ENCODE results near the gene CLEC18A.
"Not testable (repeated sequence)": the region's sequence is repeated elsewhere in the genome, so short reads cannot be mapped to it uniquely, and the experiment has no call there.

Gene CLEC18A

DNA sequence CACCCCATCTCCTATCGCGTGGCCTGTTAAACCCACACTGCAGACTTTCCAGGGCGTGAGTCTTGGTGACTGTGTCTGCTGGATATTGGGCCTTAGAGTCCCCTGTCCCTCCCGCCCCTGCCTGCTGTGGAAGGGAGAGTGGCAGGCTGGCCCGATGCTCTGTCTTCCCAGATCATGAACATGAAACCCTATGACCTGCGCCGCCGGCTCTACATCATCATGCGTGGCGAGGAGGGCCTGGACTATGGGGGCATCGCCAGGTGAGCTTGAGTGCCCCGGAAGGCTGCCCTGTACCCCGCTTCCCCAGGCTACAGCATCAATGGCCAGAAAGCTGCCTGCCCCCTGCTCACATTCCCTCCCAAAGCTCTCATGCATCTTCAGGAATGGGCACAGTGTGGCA, 19.5 kb upstream of the CLEC18A start:
- DNase-seq, result no peak

DNA sequence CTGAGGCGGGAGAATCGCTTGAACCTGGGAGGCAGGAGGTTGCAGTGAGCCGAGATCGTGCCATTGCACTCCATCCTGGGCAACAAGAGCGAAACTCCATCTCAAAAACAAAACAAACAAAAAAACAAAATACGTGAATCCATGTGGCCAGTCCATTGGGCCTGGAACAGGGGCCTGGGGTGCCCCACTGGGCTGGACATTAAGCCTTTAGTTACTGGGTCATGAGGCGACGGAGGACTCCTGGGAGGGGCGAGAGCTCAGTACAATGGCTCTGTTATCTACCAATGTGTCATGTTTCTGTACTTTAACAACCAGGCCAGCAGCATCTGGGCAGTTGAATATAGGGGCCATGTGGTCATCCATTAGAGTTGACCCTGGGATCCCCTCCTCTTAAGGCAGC, 18.9 kb upstream of the CLEC18A start:
- no peak for DNase-seq

DNA sequence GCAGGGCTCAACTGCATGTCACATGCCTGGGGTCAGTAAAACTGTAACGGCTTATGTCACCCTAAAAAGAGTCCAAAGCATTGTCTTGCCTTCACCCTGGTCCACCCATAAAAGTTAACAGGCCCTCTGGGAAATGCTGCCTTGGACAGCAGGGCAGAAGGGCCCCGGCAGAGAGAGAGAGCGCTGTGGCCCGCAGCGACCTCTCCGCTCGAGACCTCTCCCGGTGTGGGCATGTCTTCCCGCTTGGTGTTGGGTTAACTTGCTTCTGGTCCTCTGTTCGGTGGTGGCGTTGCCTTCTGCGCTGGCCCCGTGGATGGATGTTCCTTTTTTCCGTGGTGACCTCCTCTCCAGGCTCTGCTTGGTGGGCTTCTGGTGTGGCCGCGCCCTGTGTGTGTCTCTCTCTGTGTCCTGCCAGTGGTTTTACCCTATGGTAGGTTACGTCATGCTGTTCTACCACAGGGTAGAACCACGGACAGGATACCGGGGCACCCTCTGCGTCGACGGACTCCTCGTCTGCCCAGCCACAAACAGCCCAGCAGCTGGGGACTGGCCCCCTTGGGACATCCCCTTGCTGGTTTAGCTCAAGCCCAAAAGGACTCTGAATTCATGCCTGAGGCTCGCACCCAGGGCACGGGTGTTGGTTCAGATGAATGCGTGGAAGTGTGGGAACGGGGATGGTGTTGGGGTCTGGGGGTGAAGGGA, 18.3 kb upstream of the CLEC18A start:
- no peak for DNase-seq

DNA sequence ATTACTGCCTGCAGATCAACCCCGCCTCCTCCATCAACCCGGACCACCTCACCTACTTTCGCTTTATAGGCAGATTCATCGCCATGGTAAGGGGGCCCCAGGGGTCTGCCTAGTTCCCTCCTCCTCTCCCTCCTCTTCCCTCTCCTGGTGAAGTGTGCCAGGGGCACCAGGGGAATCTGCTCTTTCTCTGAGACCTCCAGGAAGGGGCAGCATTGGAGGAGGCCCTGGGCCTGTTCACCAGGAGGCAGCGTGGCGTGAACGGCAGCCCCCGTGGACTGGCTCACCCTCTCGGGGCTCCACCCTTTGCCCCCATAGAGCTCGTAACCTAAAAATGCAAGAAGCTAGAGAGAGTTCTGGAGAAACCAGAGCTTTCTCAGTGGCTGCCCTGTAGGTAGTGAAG, 17.1 kb upstream of the CLEC18A start:
- no peak for DNase-seq

DNA sequence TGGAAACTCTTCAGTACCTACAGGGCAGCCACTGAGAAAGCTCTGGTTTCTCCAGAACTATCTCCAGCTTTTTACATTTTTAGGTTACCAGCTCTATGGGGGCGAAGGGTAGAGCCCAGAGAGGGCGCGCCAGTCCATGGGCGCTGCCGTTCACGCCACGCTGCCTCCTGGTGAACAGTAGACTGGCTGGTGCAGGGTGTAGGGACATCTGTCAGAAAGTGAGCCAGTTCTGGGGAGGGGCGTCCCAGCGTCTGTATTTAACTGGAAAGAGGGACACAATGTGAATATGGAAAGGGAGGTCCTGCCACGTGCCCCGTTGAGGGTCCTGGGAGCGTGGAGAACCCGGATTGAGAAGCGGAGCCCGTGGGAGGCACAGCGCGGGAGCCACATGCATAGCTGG, 16.4 kb upstream of the CLEC18A start:
- DNase-seq, result no peak

DNA sequence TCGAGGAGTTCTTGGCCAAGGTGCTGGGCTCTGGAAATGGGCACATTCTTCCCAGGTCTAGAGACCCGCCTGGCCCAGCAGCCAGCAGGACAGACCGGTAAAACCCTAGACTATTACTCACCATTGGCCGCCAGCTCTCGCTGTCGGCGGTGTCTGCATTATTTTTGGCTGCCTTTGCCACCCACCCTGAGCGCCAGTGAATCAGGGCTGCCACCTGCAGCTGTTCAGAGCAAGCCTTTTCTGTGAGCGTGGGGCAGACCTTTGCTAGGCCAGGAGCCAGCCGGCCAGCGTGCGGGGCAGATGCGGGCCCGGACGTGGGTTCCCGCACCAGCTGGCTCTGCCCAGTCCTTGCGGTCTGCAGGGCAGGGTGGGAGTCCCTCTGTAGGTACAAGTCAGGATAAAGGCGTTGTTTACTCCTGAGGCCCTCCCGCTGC, 15.8 kb upstream of the CLEC18A start:
- DNase-seq, result no peak

DNA sequence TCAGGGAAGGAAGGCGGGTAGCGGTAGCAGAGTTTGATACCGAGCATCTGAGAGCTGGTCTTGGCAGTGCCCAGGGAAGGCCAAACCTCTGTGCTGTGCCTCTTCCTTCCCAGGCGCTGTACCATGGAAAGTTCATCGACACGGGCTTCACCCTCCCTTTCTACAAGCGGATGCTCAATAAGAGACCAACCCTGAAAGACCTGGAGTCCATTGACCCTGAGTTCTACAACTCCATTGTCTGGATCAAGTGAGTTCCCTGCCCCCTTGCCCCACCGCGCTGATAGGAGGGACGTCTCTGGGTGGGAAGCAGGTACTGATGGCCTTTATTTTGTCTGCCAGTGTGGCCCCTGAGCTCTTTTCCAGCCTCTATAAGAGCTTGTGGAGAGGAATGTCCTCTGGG, 15.4 kb upstream of the CLEC18A start:
- DNase-seq, result no peak

DNA sequence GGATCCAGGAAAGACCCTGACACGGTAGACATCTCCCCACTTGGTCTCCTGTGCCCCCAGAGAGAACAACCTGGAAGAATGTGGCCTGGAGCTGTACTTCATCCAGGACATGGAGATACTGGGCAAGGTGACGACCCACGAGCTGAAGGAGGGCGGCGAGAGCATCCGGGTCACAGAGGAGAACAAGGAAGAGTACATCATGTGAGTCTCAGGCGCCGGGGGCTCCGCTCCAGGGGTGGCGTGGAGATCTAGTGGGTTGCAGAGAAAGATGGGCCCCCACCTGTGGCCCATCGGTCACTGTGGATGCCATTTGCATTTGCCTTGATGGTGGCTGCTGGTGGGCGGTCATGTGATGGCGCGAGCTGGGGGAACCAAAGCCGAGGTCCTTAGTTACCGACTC, 14.9 kb upstream of the CLEC18A start:
- no peak for DNase-seq

DNA sequence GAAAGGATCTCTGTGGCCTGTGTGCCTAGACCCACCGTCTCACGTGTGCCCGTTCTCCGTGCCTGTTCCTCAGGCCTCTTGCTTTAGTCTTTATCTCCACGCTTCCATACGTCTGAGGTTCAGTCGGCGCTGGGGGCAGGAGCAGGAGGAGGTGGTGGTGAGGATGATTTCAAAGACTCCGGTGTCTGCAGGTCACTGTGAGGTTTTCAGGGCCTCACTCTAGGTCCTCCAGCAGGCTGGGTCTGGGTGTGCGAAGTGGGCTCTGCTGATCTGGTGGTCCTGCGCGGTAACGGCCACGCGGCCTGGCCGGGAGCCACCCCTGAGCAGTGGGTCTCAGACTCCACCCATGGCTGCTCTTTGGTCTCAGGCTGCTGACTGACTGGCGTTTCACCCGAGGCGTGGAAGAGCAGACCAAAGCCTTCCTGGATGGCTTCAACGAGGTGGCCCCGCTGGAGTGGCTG, 14.4 kb upstream of the CLEC18A start:
- no peak for DNase-seq

DNA sequence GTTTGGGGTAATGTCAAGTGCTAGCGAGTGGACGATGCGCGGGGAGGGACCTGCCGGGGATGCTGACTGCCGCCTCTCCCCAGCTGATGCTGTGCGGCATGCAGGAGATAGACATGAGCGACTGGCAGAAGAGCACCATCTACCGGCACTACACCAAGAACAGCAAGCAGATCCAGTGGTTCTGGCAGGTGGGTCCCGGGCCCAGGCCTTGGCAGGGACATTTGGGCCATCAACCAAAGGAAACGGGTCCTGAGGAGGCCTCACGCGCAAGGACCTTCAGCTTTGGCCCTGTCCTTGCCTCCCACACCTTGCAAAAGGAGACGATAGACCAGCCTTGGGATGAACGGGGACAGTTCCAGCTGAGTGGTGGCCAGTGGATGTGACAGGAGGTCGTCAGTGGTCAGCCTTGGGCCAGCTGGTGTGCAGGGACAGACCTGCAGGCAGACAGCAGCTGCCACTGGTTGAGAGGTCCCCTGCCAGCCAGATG, 13.6 kb upstream of the CLEC18A start:
- DNase-seq, result no peak

DNA sequence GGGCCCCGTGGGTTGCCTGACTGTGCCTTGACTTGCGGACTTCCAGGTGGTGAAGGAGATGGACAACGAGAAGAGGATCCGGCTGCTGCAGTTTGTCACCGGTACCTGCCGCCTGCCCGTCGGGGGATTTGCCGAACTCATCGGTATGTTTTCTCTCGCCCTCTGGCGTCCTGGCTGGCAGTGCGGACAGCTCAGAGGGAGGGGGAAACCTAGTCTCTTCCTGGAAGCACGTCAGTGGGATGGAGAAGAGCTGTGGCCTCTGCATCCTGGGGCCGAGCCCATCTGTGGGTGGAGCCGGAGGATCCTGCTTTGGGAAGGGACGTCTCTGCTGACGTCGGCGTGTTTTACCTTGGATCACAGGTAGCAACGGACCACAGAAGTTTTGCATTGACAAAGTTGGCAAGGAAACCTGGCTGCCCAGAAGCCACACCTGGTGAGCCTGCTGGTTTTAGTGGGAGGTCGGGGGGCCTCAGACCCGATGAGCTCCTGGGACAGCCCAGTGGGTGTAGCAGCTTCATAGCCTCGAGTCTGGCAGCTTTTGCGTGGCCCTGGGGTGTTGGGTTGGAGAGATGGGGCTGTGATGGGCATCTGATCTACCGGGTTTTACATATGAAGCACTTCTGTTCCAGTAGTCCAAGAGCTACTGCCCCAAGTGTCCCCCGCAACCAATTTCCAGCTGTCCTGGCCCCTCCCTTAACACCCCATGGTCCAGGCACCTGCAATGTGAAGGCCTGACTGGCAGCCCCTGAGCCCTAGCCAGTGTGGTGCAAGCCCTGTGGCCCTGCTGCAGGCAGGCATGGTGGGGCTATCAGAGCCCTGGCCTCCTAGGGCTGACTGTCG, 11.9 kb upstream of the CLEC18A start:
- no peak for DNase-seq

DNA sequence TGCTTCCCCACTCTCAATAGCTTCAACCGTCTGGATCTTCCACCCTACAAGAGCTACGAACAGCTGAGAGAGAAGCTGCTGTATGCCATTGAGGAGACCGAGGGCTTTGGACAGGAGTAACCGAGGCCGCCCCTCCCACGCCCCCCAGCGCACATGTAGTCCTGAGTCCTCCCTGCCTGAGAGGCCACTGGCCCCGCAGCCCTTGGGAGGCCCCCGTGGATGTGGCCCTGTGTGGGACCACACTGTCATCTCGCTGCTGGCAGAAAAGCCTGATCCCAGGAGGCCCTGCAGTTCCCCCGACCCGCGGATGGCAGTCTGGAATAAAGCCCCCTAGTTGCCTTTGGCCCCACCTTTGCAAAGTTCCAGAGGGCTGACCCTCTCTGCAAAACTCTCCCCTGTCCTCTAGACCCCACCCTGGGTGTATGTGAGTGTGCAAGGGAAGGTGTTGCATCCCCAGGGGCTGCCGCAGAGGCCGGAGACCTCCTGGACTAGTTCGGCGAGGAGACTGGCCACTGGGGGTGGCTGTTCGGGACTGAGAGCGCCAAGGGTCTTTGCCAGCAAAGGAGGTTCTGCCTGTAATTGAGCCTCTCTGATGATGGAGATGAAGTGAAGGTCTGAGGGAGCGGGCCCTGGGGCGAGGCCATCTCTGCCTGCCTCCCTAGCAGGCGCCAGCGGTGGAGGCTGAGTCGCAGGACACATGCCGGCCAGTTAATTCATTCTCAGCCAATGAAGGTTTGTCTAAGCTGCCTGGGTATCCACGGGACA, 11.1 kb upstream of the CLEC18A start:
- DNase-seq, result no peak

DNA sequence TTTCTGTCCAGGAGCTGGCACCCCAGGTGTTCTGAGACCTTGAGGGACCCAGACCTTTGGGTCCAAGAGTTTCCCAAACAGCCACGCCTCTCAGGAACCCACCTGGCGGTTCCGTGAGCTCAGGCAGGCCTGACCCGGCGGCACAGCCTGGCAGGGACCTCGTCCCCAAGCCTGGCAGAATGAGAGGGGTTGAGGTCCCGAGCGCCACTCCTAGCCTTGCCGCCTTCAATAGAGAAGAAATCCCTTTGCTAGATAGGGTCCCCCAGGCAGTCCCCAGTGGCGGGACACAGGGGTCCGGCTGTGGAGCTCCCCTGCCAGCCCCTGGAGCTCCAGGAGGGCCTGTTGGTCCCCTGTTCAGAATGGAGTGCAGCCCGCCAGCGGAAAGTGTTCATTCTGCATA, 10.5 kb upstream of the CLEC18A start:
- no peak for DNase-seq

DNA sequence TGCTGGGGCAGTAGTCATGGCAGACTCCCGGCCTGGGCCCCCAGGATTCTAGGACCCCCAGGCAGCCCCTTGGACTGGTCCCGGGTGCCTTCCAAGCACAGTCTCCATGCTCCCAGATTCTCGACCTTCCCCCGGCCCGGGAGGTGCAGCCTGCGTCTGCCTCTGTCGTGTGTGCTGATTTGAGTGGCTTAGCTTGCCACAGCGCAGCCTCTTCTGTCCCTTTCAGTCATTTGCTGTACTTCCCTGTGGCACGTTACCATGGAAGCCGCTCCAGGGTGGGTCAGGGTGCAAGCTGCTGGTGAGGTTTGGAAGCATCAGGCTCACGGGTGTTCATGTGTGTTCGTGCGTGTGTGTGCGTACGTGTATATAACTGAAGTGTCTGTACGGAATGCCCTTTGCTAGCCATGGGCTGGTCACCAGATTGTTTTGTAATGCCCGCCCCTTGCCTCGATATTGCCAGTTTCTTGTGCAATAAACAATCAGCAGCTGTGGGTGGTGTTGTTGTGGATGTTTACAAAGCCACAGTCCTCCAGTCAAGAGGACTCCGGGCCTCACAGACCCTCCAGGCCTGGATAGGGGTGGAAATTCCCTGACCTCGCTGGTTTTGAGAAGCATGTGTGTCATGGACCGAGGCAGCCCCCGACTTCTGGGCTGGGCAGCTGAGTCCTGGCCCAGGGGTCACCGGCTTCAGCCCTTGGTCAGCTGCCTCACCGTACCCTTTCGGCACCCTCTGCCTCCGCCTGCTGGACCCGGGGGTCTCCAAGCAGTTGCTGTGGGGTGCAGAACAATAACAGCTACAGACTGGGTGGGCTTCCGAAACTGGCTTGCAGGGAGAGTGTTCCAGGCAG, 9.7 kb upstream of the CLEC18A start:
- no peak for DNase-seq

DNA sequence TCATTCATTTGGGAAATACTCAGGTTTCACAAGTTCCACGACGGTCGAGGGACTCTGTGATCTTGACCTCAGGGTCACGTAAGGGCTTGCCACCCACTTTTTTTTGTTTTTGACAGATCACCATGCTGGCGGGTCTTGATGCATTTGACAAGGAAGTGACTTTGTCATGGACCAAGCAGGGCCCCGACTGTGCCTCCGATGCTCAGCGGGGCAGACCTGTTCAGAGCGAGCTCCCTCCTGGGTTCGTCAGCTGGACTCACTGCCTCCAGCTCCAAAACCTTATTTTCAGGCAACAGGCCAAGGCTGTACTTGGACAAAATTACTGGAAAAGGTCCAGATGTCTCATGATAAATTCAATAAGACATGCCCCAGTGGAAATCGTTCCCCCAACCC, 9.0 kb upstream of the CLEC18A start:
- no peak for DNase-seq

DNA sequence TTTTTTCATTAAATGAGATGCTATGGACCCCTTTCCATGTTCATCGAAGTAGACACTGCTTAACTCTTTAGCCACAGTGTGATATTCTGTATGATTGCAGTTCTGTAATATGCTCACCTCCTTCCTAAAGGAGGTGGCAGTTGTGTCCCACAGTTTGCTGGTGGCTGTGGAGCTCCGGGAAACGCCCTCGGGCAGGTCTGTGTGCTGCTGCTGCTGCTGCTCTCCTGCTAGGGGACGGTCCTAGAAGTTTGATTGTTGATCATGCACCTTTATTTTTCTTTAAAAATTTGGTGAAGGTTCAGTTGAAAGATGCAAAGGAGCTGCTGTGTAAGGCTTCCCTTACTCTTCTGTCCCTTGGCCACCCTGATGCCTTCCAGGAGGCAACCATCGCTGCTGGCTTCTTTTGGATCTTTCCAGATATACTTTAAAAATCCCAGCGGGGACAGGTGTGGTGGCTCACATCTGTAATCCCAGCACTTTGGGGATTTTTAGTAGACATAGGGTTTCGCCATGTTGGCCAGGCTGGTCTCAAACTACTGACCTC, 8.4 kb upstream of the CLEC18A start:
- DNase-seq, result no peak

DNA sequence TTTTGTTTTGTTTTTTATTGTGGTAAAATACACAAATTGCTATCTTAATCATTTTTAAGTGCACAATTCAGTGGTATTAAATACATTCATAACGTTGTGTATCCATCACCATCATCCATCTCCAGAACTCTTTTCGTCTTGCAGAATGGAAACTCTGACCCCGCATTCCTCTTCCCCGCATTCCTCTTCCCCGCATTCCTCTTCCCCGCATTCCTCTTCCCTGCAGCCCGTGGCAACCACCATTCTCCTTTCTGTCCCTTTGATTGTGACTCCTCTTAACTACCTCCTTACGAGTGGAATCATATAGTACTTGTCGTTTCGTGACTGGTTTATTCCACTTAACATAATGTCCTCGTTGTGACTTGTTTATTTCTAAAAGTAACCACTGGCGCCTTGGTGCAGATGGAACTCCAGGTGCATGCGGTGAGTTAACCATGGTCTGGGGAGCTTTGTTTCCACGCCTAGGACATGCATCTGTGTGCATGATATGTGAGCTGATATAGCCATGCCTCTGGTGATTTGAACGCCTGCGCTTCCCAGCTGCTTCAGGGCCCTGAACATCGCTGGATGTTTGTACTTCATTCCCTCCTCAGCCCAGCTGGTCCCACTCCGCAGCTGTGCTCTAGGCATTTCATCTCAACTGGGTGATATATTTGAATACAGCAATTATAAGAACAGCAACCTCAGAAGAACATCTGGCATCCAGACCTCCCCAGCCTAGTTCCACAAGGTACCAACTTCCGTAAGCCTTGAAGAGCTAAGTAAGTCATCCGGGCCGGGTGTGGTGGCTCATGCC, 7.7 kb upstream of the CLEC18A start:
- not testable (repeated sequence) for DNase-seq

DNA sequence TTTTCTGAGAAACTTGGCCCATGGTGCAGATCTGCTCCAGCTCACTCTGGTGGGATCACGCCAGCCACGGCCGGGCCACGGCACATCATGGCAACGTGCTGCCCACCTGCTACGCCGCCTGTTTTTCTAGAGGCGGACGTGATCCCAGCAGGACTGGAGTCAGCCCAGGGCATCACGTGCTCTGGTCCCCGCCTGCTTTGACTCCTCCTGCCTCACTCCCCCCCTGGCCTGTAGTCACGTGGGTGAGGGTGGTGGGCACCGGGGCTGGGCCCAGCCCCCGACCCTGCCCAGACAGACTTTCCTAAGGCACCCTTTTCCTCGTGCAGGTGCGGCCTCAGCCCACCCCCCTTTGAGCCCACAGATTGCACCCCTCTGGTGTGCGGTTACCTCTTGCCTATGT, 723 bp upstream of the CLEC18A start:
- not testable (repeated sequence) for DNase-seq

DNA sequence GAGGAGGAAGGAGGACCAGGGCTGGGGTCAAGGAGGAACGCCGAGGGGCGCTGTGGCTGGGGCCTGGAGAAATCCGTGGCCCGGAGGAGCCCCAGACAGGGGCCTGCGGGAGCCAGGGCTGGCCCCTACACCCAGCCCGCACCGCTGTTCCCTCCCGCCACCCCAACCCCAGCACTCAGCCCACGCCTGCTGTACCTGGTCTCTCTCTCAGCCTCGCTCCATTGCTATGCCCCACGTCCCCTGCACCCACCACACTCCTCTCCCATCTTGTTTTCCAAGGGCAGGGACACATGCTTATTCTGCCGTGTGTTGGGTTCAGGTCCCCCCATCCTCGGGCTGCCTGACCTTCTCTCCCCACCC, 518 bp downstream of the CLEC18A start:
- DNase-seq, result not testable (repeated sequence)

DNA sequence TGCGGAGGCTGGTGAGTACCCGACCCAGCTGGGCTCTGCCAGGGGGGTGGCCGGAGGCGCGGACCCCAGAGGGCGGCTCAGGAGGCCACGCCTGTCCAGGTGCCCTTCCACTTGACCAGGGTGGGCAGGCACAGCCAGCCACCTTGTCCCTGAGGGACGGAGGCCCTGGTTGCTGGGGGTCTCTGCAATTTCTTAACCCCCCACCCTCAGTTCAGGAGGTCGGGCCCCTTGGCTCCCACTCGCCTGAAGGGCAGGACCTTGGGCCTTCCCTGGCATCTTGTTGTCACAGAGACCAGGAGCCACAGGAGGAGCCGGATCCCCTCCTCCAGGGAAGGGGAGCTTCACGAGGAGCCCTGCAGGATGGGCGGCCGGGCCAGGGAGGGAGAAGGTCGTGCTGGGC, 982 bp downstream of the CLEC18A start:
- DNase-seq, result not testable (repeated sequence)
